ENCODE results near the gene NDST3.

GRCh38 chr4:118290951-118291350 is 256.7 kb downstream of the NDST3 start:
- TF ChIP-seq CTCF (IDR thresholded peaks at IDR 0.05; ENCODE audit: low read depth, low read length, poor library complexity, severe bottlenecking) (no peak), EZH2phosphoT487 (IDR thresholded peaks at IDR 0.05; ENCODE audit: borderline replicate concordance, low read length) (no peak)
